NB4 (cell line): ENCODE data around the gene UTS2B.

Source experiments
- DNase-seq: peaks from one replicate; pipeline ENCODE4 v3.0.0; 2010; ENCODE audit warnings: low read depth
- H3K4me3 ChIP-seq: one replicate; pipeline ENCODE4 v1.5.1; 2011; ENCODE audit warnings: mild to moderate bottlenecking, low read depth, low read length, moderate library complexity
- CTCF ChIP-seq: IDR thresholded peaks from one replicate; pipeline ENCODE4 v1.5.1; 2012; ENCODE audit warnings: low read depth, low read length
- MAX ChIP-seq: IDR thresholded peaks from 2 replicates; pipeline ENCODE4 v1.6.1; 2011; ENCODE audit warnings: low read depth, low read length
- MYC ChIP-seq: IDR thresholded peaks from 2 replicates; pipeline ENCODE4 v1.6.1; 2011; ENCODE audit warnings: low read depth, low read length
- POLR2A ChIP-seq: IDR thresholded peaks from 2 replicates; pipeline ENCODE4 v1.6.1; 2011; ENCODE audit warnings: mild to moderate bottlenecking; ENCODE audit not compliant: insufficient read length; ENCODE audit errors: extremely low read depth

Gene UTS2B

GRCh38 chr3:191261304-191261638 lies 69.1 kb downstream of the UTS2B start:
- DNase-seq, result no peak
- TF ChIP-seq MAX (no peak), MYC (no peak), CTCF (no peak), POLR2A (no peak)
- H3K4me3 ChIP-seq, result no peak overlapping the region

- no peak overlapping the region for H3K4me3 ChIP-seq
- no peak for DNase-seq
- TF ChIP-seq MAX, result no peak
- no peak for TF ChIP-seq POLR2A
- TF ChIP-seq MYC, result no peak
Observed at GRCh38 chr3:191260431-191261303, 69.7 kb downstream of the UTS2B start.

- H3K4me3 ChIP-seq, result no peak overlapping the region
- DNase-seq, result no peak
- TF ChIP-seq MAX (no peak), CTCF (no peak), POLR2A (no peak), MYC (no peak)
Observed at GRCh38 chr3:191259486-191259885, 70.8 kb downstream of the UTS2B start.

- no peak overlapping the region for H3K4me3 ChIP-seq
- no peak for TF ChIP-seq POLR2A
- TF ChIP-seq MYC, result no peak
- TF ChIP-seq CTCF, result no peak
- TF ChIP-seq MAX, result no peak
- no peak for DNase-seq
Observed at GRCh38 chr3:191257286-191257685, 73.0 kb downstream of the UTS2B start.

GRCh38 chr3:191256405-191256804 lies 73.9 kb downstream of the UTS2B start:
- no peak for DNase-seq
- TF ChIP-seq MAX (no peak), POLR2A (no peak), MYC (no peak), CTCF (no peak)
- H3K4me3 ChIP-seq, result no peak overlapping the region

- TF ChIP-seq MYC (no peak), MAX (no peak), CTCF (no peak), POLR2A (no peak)
- no peak overlapping the region for H3K4me3 ChIP-seq
- no peak for DNase-seq
Observed at GRCh38 chr3:191255156-191255555, 75.2 kb downstream of the UTS2B start.
